HUDEP-2 (cell line): Measurements from ENCODE around the gene GFRA1.

Experiments used
- DNase-seq, 76 experiments: peaks; one replicate each; lab custom pipeline; 2025; ENCODE audit not compliant: unreplicated experiment in 76 of 76; lab: John Stamatoyannopoulos, UW

The GFRA1 gene

DNA sequence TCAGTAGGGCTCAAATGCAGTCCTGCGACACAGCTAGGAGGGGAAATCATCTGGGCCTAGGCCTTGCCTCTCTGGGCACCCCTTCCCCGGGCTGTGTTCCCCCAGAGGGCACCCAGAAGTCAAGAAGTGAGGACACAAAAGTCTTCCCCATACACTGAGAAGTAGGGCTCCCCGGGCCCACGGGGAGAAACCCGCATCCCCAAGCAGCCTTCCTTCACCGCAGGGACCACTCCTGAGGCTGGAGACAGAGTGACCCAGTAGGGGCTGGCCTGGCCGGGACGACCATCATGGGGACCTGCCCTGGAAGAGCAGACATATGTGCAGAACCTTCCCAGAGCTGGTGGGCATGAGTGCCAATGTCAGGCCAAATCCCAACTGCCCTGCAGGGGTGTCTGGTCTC, 163.5 kb downstream of the GFRA1 start:
- DNase-seq: no peak

DNA sequence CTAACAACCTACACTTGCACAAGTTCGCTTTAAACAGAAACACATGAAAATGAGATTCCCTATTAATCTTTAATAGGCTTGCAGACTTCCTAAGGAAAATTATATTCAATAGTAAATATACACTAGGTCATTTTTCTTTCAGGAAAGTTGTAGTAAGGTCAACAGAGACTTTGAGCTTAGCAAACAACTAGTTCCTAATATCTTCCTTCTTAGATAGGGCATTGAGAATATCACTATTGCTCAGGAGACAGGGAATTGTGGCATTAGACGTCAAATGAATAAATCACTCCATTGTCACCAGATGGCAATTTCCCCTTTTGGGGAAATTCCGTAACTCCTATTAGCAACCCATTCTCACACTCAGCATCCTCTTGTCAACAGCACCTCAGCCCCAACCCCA, 164.9 kb downstream of the GFRA1 start:
- no peak for DNase-seq

DNA sequence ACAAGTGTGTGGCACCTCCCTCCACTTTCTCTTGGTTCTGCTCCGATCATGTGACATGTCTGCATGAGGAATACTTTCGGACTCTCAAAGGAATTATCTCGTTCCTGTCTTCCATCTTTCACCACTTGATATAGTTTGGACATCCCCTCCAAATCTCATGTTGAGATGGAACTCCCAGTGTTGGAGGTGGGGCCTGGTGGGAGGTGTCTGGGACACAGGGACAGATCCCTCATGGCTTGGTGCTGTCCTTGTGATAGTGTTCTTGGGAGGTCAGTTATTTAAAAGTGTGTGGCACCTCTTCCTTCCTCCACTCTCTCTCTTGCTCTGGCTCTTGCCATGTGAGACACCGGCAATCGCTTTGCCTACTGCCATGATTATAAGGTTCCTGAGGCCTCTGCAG, 166.4 kb downstream of the GFRA1 start:
- DNase-seq: no peak

- DNase-seq: no peak
Observed at GRCh38 chr10:116105264-116105663, 167.7 kb downstream of the GFRA1 start.

DNA sequence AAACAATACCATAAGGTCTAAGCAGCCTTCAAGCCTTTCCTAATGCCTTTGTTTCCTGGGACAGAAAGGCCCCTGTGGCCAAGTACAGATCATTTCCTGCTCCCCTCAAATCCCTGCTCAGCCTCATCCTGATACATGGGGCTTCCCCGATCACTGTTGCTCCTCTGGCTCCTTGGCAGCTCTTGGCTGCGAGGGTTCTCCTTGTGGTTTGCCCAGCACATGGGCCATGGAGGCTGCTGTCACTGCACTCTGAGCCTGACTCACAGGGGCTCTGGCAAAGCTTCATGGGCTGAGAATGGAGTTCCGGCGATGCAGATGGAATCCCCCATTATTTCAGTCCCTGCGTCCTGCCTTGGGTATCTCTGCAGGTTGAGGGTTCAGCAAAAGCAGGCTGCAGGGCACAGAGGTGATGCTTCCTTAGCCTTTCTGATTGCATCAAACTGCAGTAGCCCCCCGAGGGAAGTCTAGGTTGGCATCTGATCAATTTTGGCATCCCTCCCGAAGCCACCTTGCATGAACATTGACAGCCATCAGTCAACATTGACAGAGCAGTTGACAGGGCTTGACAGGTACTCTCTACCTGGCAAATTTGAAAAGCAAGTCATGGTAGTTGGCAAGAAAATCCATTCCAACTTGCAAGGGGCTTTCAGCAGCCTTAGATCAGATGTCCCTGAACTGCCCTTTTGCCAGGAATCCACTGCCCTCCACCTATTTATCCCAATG, 168.6 kb downstream of the GFRA1 start:
- DNase-seq: no peak

GRCh38 chr10:116103668-116104067, 169.3 kb downstream of the GFRA1 start:
- no peak for DNase-seq

- no peak for DNase-seq
Observed at GRCh38 chr10:116101616-116102315, 171.2 kb downstream of the GFRA1 start.

- no peak for DNase-seq
Observed at GRCh38 chr10:116100984-116101383, 172.0 kb downstream of the GFRA1 start.

- no peak for DNase-seq
Observed at GRCh38 chr10:116099023-116099420, 174.0 kb downstream of the GFRA1 start.

DNA sequence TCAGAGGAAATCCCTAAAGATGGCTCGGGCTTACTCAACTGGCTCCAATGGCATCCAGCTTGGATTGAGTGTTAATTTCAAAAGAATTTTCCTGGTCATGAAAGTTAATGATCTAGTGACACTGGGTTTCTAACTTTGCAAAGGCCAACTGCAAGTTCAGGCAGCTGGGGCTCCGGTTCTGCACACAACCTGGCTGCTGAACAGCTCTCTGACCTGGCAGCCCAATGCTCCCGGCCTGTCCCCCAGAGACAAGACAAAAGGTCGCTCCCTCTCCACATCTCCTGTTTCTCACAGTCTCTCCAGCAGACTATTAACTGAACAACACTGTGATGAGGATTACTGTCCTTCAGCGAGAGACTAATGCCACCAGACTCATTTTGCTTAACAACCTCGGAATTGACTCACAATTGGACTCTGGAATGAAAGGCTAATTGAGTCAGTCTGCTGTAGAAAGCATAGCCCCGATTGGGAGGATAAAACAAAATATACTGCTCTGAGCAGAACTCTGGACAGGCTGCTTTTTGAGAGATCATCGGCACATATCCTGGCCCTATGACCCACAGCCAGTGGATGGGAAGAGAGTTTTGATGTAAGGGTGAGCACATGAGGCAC, 174.5 kb downstream of the GFRA1 start:
- DNase-seq: no peak

- DNase-seq: no peak
Observed at GRCh38 chr10:116097239-116097784, 175.7 kb downstream of the GFRA1 start.

- no peak for DNase-seq
Observed at GRCh38 chr10:116096526-116096925, 176.5 kb downstream of the GFRA1 start.

DNA sequence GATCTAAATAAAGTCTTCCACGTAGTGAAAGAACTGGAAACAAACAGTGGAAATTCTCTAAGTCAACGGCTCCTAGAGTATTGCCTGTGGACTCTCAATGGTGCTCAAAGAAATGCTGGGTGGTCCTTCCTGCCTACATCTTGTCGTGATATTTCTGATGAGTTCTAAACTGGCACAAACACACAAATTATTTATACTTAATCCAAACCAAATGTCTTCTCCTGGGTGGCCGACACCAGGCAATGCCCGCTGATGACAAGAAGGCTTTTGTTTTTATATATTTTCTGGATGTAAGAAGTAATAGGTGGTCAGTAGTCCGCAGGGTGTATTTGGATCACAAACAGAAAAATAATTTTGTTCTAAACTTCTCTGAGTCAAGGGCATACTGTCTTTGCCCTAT, 178.7 kb downstream of the GFRA1 start:
- no peak for DNase-seq

DNA sequence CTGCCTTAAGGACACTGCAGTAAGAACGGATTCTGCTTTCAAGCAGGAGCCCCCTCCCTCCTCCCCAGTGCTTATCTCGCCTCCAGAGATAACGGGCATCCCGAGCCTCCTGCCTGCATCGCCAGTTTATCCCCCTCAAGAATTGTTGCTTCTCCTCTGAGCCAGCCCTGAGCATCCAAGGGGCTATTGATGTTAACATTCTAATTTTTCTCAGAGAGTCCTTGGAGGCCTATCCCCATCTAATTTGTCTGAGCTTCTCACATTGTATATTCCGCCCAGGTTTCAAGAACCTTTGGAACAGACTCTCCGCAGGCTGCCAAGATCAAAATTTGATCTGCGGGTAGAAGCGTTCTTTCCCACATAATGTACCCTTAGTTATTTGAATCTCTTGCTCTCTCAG, 180.0 kb downstream of the GFRA1 start:
- no peak for DNase-seq

- no peak for DNase-seq
Observed at GRCh38 chr10:116088985-116089384, 184.0 kb downstream of the GFRA1 start.

- DNase-seq: no peak
Observed at GRCh38 chr10:116085323-116085722, 187.7 kb downstream of the GFRA1 start.

DNA sequence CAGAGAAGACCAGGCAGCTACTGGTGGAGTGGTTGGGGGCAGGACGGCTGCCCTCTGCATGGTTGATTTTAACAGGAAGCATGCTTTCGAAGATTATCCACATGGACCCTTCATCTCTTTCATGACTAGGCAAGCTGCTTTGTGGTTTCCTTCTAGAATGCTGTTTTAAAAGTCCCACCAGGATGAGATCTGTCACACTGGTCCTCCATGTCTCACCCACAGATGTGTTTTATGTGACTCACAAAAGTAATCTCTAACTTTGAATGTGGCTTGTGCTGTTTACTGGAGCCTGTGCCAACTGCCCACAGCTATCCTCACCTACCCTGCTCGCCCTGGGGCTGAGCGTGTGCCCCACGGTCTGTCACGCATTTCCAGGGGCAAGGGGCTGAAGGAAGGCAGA, 188.8 kb downstream of the GFRA1 start:
- no peak for DNase-seq

DNA sequence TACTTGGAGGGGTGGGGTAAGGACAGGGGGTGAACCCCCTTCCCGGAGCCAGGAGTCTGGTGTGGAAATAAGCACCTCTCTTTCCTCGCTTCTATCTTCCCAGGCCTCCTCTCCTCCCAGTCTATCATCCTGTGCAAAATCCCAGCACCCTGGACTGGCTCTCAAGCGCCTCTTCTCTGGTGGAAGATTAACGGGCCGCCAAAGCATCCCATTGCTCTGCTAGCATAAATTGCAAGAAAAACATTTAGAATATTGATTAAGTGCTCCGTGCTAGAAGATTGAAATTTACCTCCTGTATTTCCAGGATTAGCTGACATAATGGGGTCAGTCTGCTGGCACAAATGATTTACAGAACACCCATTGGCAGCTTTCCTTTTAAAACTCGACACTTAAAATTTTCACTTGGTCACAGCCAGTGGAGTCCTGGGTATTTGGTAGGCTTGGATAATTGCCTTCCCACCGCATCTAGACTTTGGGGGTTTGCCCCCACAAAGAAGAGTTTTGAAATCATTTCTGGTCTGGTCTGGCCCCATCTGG, 189.7 kb downstream of the GFRA1 start:
- no peak for DNase-seq

DNA sequence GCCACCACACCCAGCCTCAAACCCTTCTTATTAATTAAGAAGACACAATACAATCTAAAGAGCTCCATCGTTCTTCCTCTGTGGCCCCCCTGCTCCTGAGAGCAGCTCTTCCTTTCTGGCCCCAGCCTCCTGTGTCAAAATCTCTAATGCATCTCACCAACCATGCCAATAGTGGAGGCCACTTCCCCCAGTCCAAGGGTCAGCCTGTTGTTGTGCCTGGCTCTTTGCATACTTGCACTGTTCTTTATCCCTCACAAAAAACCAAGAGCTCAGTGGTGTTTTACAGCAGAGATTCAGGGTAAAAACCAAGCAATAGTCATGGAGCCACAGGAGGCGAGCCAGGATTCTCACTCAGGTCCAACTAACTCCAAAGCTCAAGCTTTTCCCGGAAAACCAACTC, 190.2 kb downstream of the GFRA1 start:
- DNase-seq: no peak

DNA sequence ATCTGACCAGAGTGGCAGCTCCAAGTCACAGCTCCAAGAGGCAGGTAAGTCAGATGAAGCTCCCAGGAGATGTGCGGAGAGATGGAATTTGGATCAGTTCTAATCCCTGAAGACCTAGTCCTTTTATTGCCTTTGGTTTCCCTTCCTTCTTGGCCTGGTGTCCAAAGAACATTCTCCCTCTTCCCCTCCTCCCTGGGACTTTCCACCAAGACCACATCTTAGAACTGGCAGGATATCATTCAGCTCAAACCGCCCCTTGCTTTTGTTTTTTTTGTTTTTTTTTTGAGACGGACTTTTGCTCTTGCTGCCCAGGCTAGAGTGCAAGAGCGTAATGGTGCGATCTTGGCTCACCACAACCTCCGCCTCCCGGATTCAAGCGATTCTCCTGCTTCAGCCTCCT, 190.8 kb downstream of the GFRA1 start:
- no peak for DNase-seq

DNA sequence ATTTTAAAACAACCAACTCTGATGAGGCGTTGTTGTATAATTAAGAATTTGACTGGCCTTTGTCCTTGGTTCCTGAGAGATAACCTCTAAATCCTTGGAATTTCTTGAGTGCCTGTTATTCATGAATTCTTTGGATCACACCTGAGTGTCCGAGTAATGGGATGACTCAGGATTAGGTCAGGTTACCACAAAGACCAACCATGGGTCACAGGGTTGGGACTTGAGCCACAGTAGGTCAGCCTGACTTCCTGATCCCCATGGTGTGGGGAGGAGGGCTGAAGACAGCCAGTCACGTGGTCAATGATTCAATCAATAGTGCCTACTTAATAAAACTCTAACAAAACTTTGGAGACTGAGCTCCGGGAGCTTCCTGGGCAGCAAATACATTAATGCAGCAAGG, 192.5 kb downstream of the GFRA1 start:
- DNase-seq: no peak

DNA sequence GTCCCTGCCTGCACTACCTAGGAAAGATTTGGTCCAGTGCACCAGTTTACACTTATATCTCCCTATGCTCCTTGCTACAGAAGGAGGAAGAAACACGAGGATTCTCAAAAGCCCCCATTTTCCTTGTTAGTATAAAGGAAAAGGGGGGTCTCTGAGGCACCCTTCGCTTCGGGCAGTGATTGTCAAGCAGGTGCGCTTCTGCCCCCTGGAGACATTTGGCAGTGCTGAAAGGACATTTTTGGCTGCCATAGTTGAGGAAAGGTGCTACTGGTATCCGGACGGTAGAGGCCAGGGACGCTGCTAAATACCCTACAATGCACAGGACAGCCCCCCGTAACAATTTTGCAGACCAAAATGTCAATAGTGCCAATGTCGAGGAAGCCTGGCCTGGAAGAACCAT, 193.7 kb downstream of the GFRA1 start:
- no peak for DNase-seq
